HEK293 (cell line): ENCODE data around the gene STX2.
A peak's percentile ranks its signal among the peaks of the same experiment; 100 is the strongest.

Experiments
- GLIS1 ChIP-seq: fragments of 450-650 bp; formaldehyde crosslinking; IDR thresholded peaks from 2 replicates; pipeline ENCODE4 v1.5.1; 2016; ENCODE audit warnings: missing biosample characterization, missing genetic modification characterization
- GLIS2 ChIP-seq: fragments of 450-650 bp; formaldehyde crosslinking; IDR thresholded peaks from 2 replicates; pipeline ENCODE4 v1.5.1; 2016; ENCODE audit warnings: missing biosample characterization, missing genetic modification characterization
- KLF1 ChIP-seq: fragments of 450-650 bp; formaldehyde crosslinking; IDR thresholded peaks from 2 replicates; pipeline ENCODE4 v1.5.1; 2016; ENCODE audit warnings: missing biosample characterization, missing genetic modification characterization
- KLF10 ChIP-seq: fragments of 450-650 bp; IDR thresholded peaks from 2 replicates; pipeline ENCODE4 v1.5.1; 2018; ENCODE audit warnings: missing biosample characterization, mild to moderate bottlenecking, missing genetic modification characterization
- KLF8 ChIP-seq: fragments of 450-650 bp; formaldehyde crosslinking; IDR thresholded peaks from 2 replicates; pipeline ENCODE4 v1.5.1; 2016; ENCODE audit warnings: missing biosample characterization, missing genetic modification characterization
- KLF9 ChIP-seq: fragments of 450-650 bp; formaldehyde crosslinking; IDR thresholded peaks from 2 replicates; pipeline ENCODE4 v1.5.1; 2016; ENCODE audit warnings: missing biosample characterization, missing genetic modification characterization, low read depth
- ZBTB7A ChIP-seq: fragments of 450-650 bp; formaldehyde crosslinking; IDR thresholded peaks from 2 replicates; pipeline ENCODE4 v1.5.1; 2016; ENCODE audit warnings: low read depth, missing biosample characterization, missing genetic modification characterization
- ZBTB8A ChIP-seq: fragments of 450-650 bp; formaldehyde crosslinking; IDR thresholded peaks from 2 replicates; pipeline ENCODE4 v1.5.1; 2016; ENCODE audit warnings: missing biosample characterization, missing genetic modification characterization
- ZFHX2 ChIP-seq: fragments of 450-650 bp; formaldehyde crosslinking; conservative IDR thresholded peaks from 2 replicates; pipeline ENCODE4 v1.5.1; 2016; ENCODE audit warnings: missing biosample characterization, missing genetic modification characterization
- ZNF211 ChIP-seq: fragments of 450-650 bp; formaldehyde crosslinking; IDR thresholded peaks from 2 replicates; pipeline ENCODE4 v1.5.1; 2016; ENCODE audit warnings: low read depth, missing biosample characterization, missing genetic modification characterization
- ZNF311 ChIP-seq: fragments of 450-650 bp; formaldehyde crosslinking; IDR thresholded peaks from 2 replicates; pipeline ENCODE4 v1.5.1; 2017; ENCODE audit warnings: missing biosample characterization, missing genetic modification characterization, borderline replicate concordance
- ZNF335 ChIP-seq: fragments of 450-650 bp; formaldehyde crosslinking; conservative IDR thresholded peaks from 2 replicates; pipeline ENCODE4 v1.5.1; 2016; ENCODE audit warnings: missing biosample characterization, missing genetic modification characterization
- ZNF394 ChIP-seq: fragments of 450-650 bp; formaldehyde crosslinking; IDR thresholded peaks from 2 replicates; pipeline ENCODE4 v1.5.1; 2016; ENCODE audit warnings: missing biosample characterization, missing genetic modification characterization, mild to moderate bottlenecking, moderate library complexity, borderline replicate concordance
- ZNF530 ChIP-seq: fragments of 450-650 bp; formaldehyde crosslinking; IDR thresholded peaks from 2 replicates; pipeline ENCODE4 v1.5.1; 2016; ENCODE audit warnings: low read depth, missing biosample characterization, missing genetic modification characterization
- ZNF560 ChIP-seq: fragments of 450-650 bp; formaldehyde crosslinking; IDR thresholded peaks from 2 replicates; pipeline ENCODE4 v1.5.1; 2017; ENCODE audit warnings: missing biosample characterization, missing genetic modification characterization, borderline replicate concordance
- ZNF629 ChIP-seq: fragments of 450-650 bp; formaldehyde crosslinking; IDR thresholded peaks from 2 replicates; pipeline ENCODE4 v1.5.1; 2017; ENCODE audit warnings: missing biosample characterization, missing genetic modification characterization
- ZNF692 ChIP-seq: fragments of 450-650 bp; formaldehyde crosslinking; IDR thresholded peaks from 2 replicates; pipeline ENCODE4 v1.5.1; 2016; ENCODE audit warnings: missing biosample characterization, missing genetic modification characterization
- ZNF777 ChIP-seq: fragments of 450-650 bp; formaldehyde crosslinking; IDR thresholded peaks from 2 replicates; pipeline ENCODE4 v1.5.1; 2017; ENCODE audit warnings: missing biosample characterization, missing genetic modification characterization, borderline replicate concordance
- ZSCAN30 ChIP-seq: fragments of 450-650 bp; IDR thresholded peaks from 2 replicates; pipeline ENCODE4 v1.5.1; 2018; ENCODE audit warnings: missing biosample characterization, mild to moderate bottlenecking, missing genetic modification characterization, moderate library complexity
- TF ChIP-seq, protein P1 (sequence below): fragments of 450-650 bp; formaldehyde crosslinking; IDR thresholded peaks from 2 replicates; pipeline ENCODE4 v1.5.1; 2017; ENCODE audit warnings: missing biosample characterization, missing genetic modification characterization
- TF ChIP-seq, protein P2 (sequence below): fragments of 450-650 bp; formaldehyde crosslinking; IDR thresholded peaks from 2 replicates; pipeline ENCODE4 v1.5.1; 2017; ENCODE audit warnings: missing biosample characterization, mild to moderate bottlenecking, missing genetic modification characterization, moderate library complexity

Gene STX2

GRCh38 chr12:130871286-130872178 lies 32.5 kb upstream of the STX2 start, which contains the start of gene RAN (continued):
- peak; percentile 49; the same call in 1 of the 2 replicates for TF ChIP-seq KLF9 (tag by site-specific recombination)
- no peak for TF ChIP-seq ZFHX2 (tag by site-specific recombination)
- no peak for TF ChIP-seq ZBTB7A (tag by site-specific recombination)
- TF ChIP-seq KLF10, result peak; percentile 39; the same call in 1 of the 2 replicates
- peak; percentile 76 for TF ChIP-seq ZBTB8A (tag by site-specific recombination)
- TF ChIP-seq ZNF394 (tag by site-specific recombination), result no peak
- TF ChIP-seq ZNF692 (tag by site-specific recombination), result peak; percentile 29; the same call in 1 of the 2 replicates
- peak; percentile 41; the same call in 1 of the 2 replicates for TF ChIP-seq GLIS2 (tag by site-specific recombination)
- 0 out of 2 replicates have a peak, but pooled peaks have one; percentile 19 for TF ChIP-seq ZNF629 (tag by site-specific recombination)
- TF ChIP-seq ZNF777 (tag by site-specific recombination), result peak; percentile 82; the same call in 1 of the 2 replicates
- TF ChIP-seq KLF8 (tag by site-specific recombination), result peak; percentile 38; the same call in 1 of the 2 replicates
- no peak for TF ChIP-seq ZNF211 (tag by site-specific recombination)
- no peak for TF ChIP-seq ZNF311 (tag by site-specific recombination)
- no peak for TF ChIP-seq ZNF560 (tag by site-specific recombination)
- TF ChIP-seq GLIS1 (tag by site-specific recombination), result peak; percentile 61; the same call in 1 of the 2 replicates
- TF ChIP-seq, protein P1, sequence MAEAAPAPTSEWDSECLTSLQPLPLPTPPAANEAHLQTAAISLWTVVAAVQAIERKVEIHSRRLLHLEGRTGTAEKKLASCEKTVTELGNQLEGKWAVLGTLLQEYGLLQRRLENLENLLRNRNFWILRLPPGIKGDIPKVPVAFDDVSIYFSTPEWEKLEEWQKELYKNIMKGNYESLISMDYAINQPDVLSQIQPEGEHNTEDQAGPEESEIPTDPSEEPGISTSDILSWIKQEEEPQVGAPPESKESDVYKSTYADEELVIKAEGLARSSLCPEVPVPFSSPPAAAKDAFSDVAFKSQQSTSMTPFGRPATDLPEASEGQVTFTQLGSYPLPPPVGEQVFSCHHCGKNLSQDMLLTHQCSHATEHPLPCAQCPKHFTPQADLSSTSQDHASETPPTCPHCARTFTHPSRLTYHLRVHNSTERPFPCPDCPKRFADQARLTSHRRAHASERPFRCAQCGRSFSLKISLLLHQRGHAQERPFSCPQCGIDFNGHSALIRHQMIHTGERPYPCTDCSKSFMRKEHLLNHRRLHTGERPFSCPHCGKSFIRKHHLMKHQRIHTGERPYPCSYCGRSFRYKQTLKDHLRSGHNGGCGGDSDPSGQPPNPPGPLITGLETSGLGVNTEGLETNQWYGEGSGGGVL, result peak; percentile 33; the same call in 1 of the 2 replicates
- TF ChIP-seq ZSCAN30 (tag by site-specific recombination), result peak; percentile 37; the same call in 1 of the 2 replicates
- TF ChIP-seq ZNF335 (tag by site-specific recombination), result peak; percentile 59
- no peak for TF ChIP-seq ZNF530 (tag by site-specific recombination)
- peak; percentile 51; the same call in 1 of the 2 replicates for TF ChIP-seq KLF1 (tag by site-specific recombination)
- TF ChIP-seq, protein P2, sequence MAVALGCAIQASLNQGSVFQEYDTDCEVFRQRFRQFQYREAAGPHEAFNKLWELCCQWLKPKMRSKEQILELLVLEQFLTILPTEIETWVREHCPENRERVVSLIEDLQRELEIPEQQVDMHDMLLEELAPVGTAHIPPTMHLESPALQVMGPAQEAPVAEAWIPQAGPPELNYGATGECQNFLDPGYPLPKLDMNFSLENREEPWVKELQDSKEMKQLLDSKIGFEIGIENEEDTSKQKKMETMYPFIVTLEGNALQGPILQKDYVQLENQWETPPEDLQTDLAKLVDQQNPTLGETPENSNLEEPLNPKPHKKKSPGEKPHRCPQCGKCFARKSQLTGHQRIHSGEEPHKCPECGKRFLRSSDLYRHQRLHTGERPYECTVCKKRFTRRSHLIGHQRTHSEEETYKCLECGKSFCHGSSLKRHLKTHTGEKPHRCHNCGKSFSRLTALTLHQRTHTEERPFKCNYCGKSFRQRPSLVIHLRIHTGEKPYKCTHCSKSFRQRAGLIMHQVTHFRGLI, result peak; percentile 90
